HCT116 (cell line): Measurements from ENCODE around the gene TYW3. TPM values are rescaled to one million over a fixed set of nuclear protein-coding genes. Genes with fewer than 3 reads are reported as not detected.

Experiments used
- ATAC-seq: fragments of 200-7000 bp; cut with Tn5 transposase; 2 replicates; pipeline ENCODE4 v1.9.1; 2020; ENCODE audit warnings: mild to moderate bottlenecking, moderate library complexity
- BruUV-seq: library from RNA; stranded (reverse); fragments of 400-500 nt; replicated peaks from 2 replicates; lab custom pipeline; 2021; lab: Mats Ljungman, UMichigan
- CTCF ChIA-PET: fragments of 300-600 bp; sonication (Branson Sonifier 250); formaldehyde crosslinking; loops from one replicate; lab custom pipeline; 2021; ENCODE audit warnings: antibody characterized with exemption; lab: Charles Lee
- POLR2A ChIA-PET: fragments of 300-600, 350-600 bp; sonication (Branson Sonifier 250); formaldehyde crosslinking; loops from one replicate; lab custom pipeline; 2021; ENCODE audit warnings: antibody characterized with exemption; lab: Charles Lee
- RAD21 ChIA-PET, 2 experiments: fragments of 300-600 bp; sonication (Branson Sonifier 250); formaldehyde crosslinking; loops; one replicate each; lab custom pipeline; 2023; ENCODE audit warnings: low total read pairs in 2 of 2; ENCODE audit not compliant: uncharacterized antibody in 2 of 2, unreplicated experiment in 2 of 2, low non-redundant PET in 1 of 2; lab: Charles Lee
- DNase-seq: peaks from one replicate; pipeline ENCODE4 v3.0.0-alpha.2; 2010; ENCODE audit warnings: low read depth, low spot score
- H2AFZ ChIP-seq: fragments of 200-600 bp; shearing (Covaris generic), sonication (generic); 2 replicates; pipeline ENCODE4 v1.6.1; 2017; ENCODE audit warnings: low read depth, mixed run types, mixed read lengths, antibody characterized with exemption, low read length; ENCODE audit not compliant: poor library complexity, severe bottlenecking
- H3K27ac ChIP-seq: 2 replicates; pipeline ENCODE4 v1.5.1; 2012; ENCODE audit warnings: low read depth, low read length
- H3K27me3 ChIP-seq: fragments of 200-600 bp; sonication (generic); 2 replicates; pipeline ENCODE4 v1.6.1; 2016; ENCODE audit warnings: mixed run types, low read length, mixed read lengths; ENCODE audit not compliant: insufficient read depth
- H3K36me3 ChIP-seq, 2 experiments: fragments of 200-500 bp in 1 of 2; fragments of 200-600 bp in 1 of 2; sonication (Bioruptor generic) in 1 of 2; sonication (generic) in 1 of 2; 2 replicates each; pipeline versions ENCODE4 v1.5.1 to v1.6.1; 2014 to 2016; ENCODE audit warnings: low read length in 2 of 2, inconsistent platforms in 1 of 2, mixed read lengths in 1 of 2, mixed run types in 1 of 2; ENCODE audit not compliant: insufficient read depth in 2 of 2, control insufficient read depth in 1 of 2
- H3K4me1 ChIP-seq, 2 experiments: fragments of 200-600 bp in 1 of 2; sonication (generic) in 1 of 2; 2 replicates each; pipeline versions ENCODE4 v1.5.1 to v1.6.1; 2012 to 2017; ENCODE audit warnings: low read length in 2 of 2, inconsistent platforms in 1 of 2, mild to moderate bottlenecking in 1 of 2, mixed read lengths in 1 of 2, mixed run types in 1 of 2, moderate library complexity in 1 of 2; ENCODE audit not compliant: insufficient read depth in 2 of 2, control insufficient read depth in 1 of 2
- H3K4me2 ChIP-seq: fragments of 200-600 bp; sonication (generic); 2 replicates; pipeline ENCODE4 v1.6.1; 2017; ENCODE audit warnings: mixed run types, low read length, mixed read lengths
- H3K4me3 ChIP-seq, 2 experiments: fragments of 200-600 bp in 1 of 2; sonication (generic) in 1 of 2; replicated peaks in 1 of 2; 2 replicates each; pipeline ENCODE4 v1.5.1; 2011 to 2016; ENCODE audit warnings: low read length in 2 of 2, control low read depth in 1 of 2, low read depth in 1 of 2, mild to moderate bottlenecking in 1 of 2, mixed read lengths in 1 of 2, mixed run types in 1 of 2
- H3K79me2 ChIP-seq: fragments of 200-600 bp; sonication (generic); 2 replicates; pipeline ENCODE4 v1.6.1; 2017; ENCODE audit warnings: mild to moderate bottlenecking, mixed run types, low read length, moderate library complexity, mixed read lengths; ENCODE audit not compliant: insufficient read depth
- H3K9ac ChIP-seq: fragments of 200-600 bp; sonication (generic); 2 replicates; pipeline ENCODE4 v1.6.1; 2016; ENCODE audit warnings: low read length, mixed read lengths
- H3K9me2 ChIP-seq: fragments of 200-600 bp; sonication (generic), shearing (Covaris generic); 2 replicates; pipeline ENCODE4 v1.6.1; 2017; ENCODE audit warnings: mixed run types, mild to moderate bottlenecking, moderate library complexity; ENCODE audit not compliant: insufficient read depth
- H3K9me3 ChIP-seq, 2 experiments: fragments of 200-500 bp in 1 of 2; fragments of 200-600 bp in 1 of 2; sonication (Bioruptor generic) in 1 of 2; sonication (generic) in 1 of 2; 2 replicates each; pipeline ENCODE4 v1.6.1; 2014 to 2017; ENCODE audit warnings: low read length in 2 of 2, mixed read lengths in 2 of 2, inconsistent platforms in 1 of 2, low read depth in 1 of 2, mild to moderate bottlenecking in 1 of 2, mixed run types in 1 of 2, moderate library complexity in 1 of 2; ENCODE audit not compliant: control insufficient read depth in 1 of 2, insufficient read depth in 1 of 2
- H4K20me1 ChIP-seq: fragments of 200-600 bp; sonication (generic), shearing (Covaris generic); 2 replicates; pipeline ENCODE4 v1.6.1; 2017; ENCODE audit warnings: mixed run types, mild to moderate bottlenecking, moderate library complexity; ENCODE audit not compliant: insufficient read depth
- ATF3 ChIP-seq: IDR thresholded peaks from 2 replicates; pipeline ENCODE4 v1.6.1; 2012
- CBX3 ChIP-seq: IDR thresholded peaks from 2 replicates; pipeline ENCODE4 v1.6.1; 2012; ENCODE audit warnings: low read depth
- CTCF ChIP-seq, 3 experiments: fragments of 200-600 bp in 1 of 3; sonication (generic) in 1 of 3; IDR thresholded peaks in 2 of 3; conservative IDR thresholded peaks in 1 of 3; 2 replicates each; pipeline ENCODE4 v1.5.1; 2012 to 2017; ENCODE audit warnings: low read depth in 2 of 3, low read length in 2 of 3, antibody characterized with exemption in 1 of 3, borderline replicate concordance in 1 of 3, control low read depth in 1 of 3, mild to moderate bottlenecking in 1 of 3, mixed read lengths in 1 of 3, mixed run types in 1 of 3, moderate library complexity in 1 of 3; ENCODE audit not compliant: insufficient read depth in 1 of 3
- ELF1 ChIP-seq: IDR thresholded peaks from 2 replicates; pipeline ENCODE4 v1.6.1; 2012; ENCODE audit warnings: low read depth, borderline replicate concordance
- EZH2phosphoT487 ChIP-seq: fragments of 200-600 bp; IDR thresholded peaks from 2 replicates; pipeline ENCODE4 v1.6.1; 2018; ENCODE audit warnings: antibody characterized with exemption, borderline replicate concordance
- FOSL1 ChIP-seq: IDR thresholded peaks from 2 replicates; pipeline ENCODE4 v1.6.1; 2012; ENCODE audit warnings: low read depth
- RAD21 ChIP-seq: IDR thresholded peaks from 2 replicates; pipeline ENCODE4 v1.6.1; 2012; ENCODE audit warnings: low read depth, mild to moderate bottlenecking
- REST ChIP-seq: IDR thresholded peaks from 2 replicates; pipeline ENCODE4 v1.6.1; 2012; ENCODE audit warnings: low read depth
- ZBTB33 ChIP-seq: IDR thresholded peaks from 2 replicates; pipeline ENCODE4 v1.6.1; 2011; ENCODE audit warnings: mild to moderate bottlenecking, low read length, moderate library complexity; ENCODE audit not compliant: insufficient replicate concordance; ENCODE audit errors: extremely low read depth
- ZNF274 ChIP-seq: fragments of 200-500 bp; sonication (Bioruptor generic); IDR thresholded peaks from 2 replicates; pipeline ENCODE4 v1.6.1; 2014; ENCODE audit warnings: mild to moderate bottlenecking, low read depth, low read length, inconsistent platforms
- intact Hi-C: fragments of 100-400 bp; cut with micrococcal nuclease; formaldehyde crosslinking; loops from 2 replicates; pipeline ENCODE4 v1.10.0; 2022
- total RNA-seq: library from RNA; stranded (reverse); gene quantifications from one replicate; pipeline ENCODE4 v1.2.1, GENCODE V29; 2021; ENCODE audit not compliant: unreplicated experiment

The TYW3 gene
- total RNA-seq, 1 experiment from 2014 or later, result 31.8 TPM

GRCh38 chr1:74779750-74780149, 46.8 kb downstream of the TYW3 start (continued):
- no peak for TF ChIP-seq REST
- no peak for TF ChIP-seq ZNF274

GRCh38 chr1:74780594-74780993, 47.6 kb downstream of the TYW3 start:
- H3K36me3 ChIP-seq, result no peaks in the 10 kb centered on the region
- BruUV-seq, result no TSS peak
- intact Hi-C loops, result no loop called here
- H4K20me1 ChIP-seq, result no peaks in the 10 kb centered on the region
- no peak for ATAC-seq
- H3K27me3 ChIP-seq, result peaks cover 41% of the 10 kb centered on the region
- no peak for DNase-seq
- H2AFZ ChIP-seq, result no peak overlapping the region
- no peaks in the 10 kb centered on the region for H3K4me1 ChIP-seq
- H3K79me2 ChIP-seq, result no peaks in the 10 kb centered on the region
- POLR2A ChIA-PET, result no interaction called here
- TF ChIP-seq RAD21, result no peak
- no peak for TF ChIP-seq ELF1
- TF ChIP-seq FOSL1, result no peak
- TF ChIP-seq ZBTB33, result no peak
- TF ChIP-seq REST, result no peak
- no peak for TF ChIP-seq ATF3
- no peak for TF ChIP-seq CTCF (IDR thresholded peaks at IDR 0.05 in 2 of 3, conservative IDR thresholded peaks at IDR 0.05 in 1 of 3; ENCODE audit: borderline replicate concordance in 1 of 3, insufficient read depth in 1 of 3, low read depth in 2 of 3, low read length in 2 of 3)
- TF ChIP-seq EZH2phosphoT487, result no peak
- TF ChIP-seq CBX3, result no peak
- TF ChIP-seq, all 23 proteins: peak for 0
- Histone ChIP-seq H3K4me3 (no peak overlapping the region), H3K9me3 (no peaks in the 10 kb centered on the region), H3K27ac (no peak overlapping the region), H3K9me2 (no peaks in the 10 kb centered on the region), H3K4me2 (no peak overlapping the region), H3K9ac (no peak overlapping the region)
- CTCF ChIA-PET, result interaction anchor here (0.9 kb wide), 1 partner anchor 8 kb away, joined by 4 read pairs; no protein-coding TSS in a partner anchor
- RAD21 ChIA-PET, result no interaction called here
